IMR-90 (cell line): ENCODE data around the gene PPP1R14D. TPM values are rescaled to one million over a fixed set of nuclear protein-coding genes. Genes with fewer than 3 reads are reported as not detected.

Source experiments
- ATAC-seq: fragments of 200-7000 bp; cut with Tn5 transposase; 2 replicates; pipeline ENCODE4 v1.9.1; 2020; ENCODE audit warnings: low read depth, mild to moderate bottlenecking, moderate library complexity
- BruUV-seq: library from RNA; stranded (reverse); fragments of 400-500 nt; replicated peaks from 2 replicates; lab custom pipeline; 2021; lab: Mats Ljungman, UMichigan
- CTCF ChIA-PET: fragments of 300-600 bp; formaldehyde crosslinking; extraction: SDS; loops from one replicate; lab custom pipeline; 2021; ENCODE audit warnings: antibody characterized with exemption; lab: Yijun Ruan, JAX
- POLR2A ChIA-PET: fragments of 300-600 bp; sonication (Branson Sonifier 250); formaldehyde crosslinking; loops from one replicate; lab custom pipeline; 2022; ENCODE audit warnings: antibody characterized with exemption; ENCODE audit not compliant: unreplicated experiment; lab: Charles Lee
- DNase-seq: peaks from one replicate; pipeline ENCODE4 v3.0.0; 2013
- H2AFZ ChIP-seq: replicated peaks from 2 replicates; pipeline ENCODE3; 2013; ENCODE audit warnings: low read length, mild to moderate bottlenecking; ENCODE audit not compliant: poor library complexity
- H2AK5ac ChIP-seq: 2 replicates; pipeline ENCODE4 v1.6.1; 2013; ENCODE audit warnings: low read depth, low read length, inconsistent platforms
- H2AK9ac ChIP-seq: replicated peaks from 2 replicates; pipeline ENCODE3; 2013; ENCODE audit warnings: mild to moderate bottlenecking, low read depth, low read length, moderate library complexity; ENCODE audit not compliant: poor library complexity
- H2BK120ac ChIP-seq: 2 replicates; pipeline ENCODE4 v1.6.1; 2013; ENCODE audit warnings: low read depth, low read length, inconsistent platforms
- H2BK15ac ChIP-seq: 3 replicates; pipeline ENCODE4 v1.6.1; 2013; ENCODE audit warnings: low read depth, low read length, inconsistent platforms
- H2BK20ac ChIP-seq: 2 replicates; pipeline ENCODE4 v1.6.1; 2013; ENCODE audit warnings: low read depth, mild to moderate bottlenecking, inconsistent platforms, low read length, moderate library complexity
- H2BK5ac ChIP-seq: 2 replicates; pipeline ENCODE4 v1.6.1; 2013; ENCODE audit warnings: mild to moderate bottlenecking, low read depth, low read length, inconsistent platforms; ENCODE audit not compliant: poor library complexity, severe bottlenecking
- H3K14ac ChIP-seq: replicated peaks from 2 replicates; pipeline ENCODE4 v1.6.1; 2013; ENCODE audit warnings: low read depth, low read length, inconsistent platforms
- H3K18ac ChIP-seq: 2 replicates; pipeline ENCODE4 v1.6.1; 2013; ENCODE audit warnings: low read depth, low read length, control low read depth
- H3K23ac ChIP-seq: 2 replicates; pipeline ENCODE4 v1.6.1; 2013; ENCODE audit warnings: low read depth, low read length, inconsistent platforms
- H3K27ac ChIP-seq: 2 replicates; pipeline ENCODE4 v1.5.1; 2013; ENCODE audit warnings: mild to moderate bottlenecking, control low read depth, low read length; ENCODE audit not compliant: insufficient read depth
- H3K27me3 ChIP-seq: 2 replicates; pipeline ENCODE4 v1.6.1; 2013; ENCODE audit warnings: low read length; ENCODE audit not compliant: control insufficient read depth, insufficient read depth
- H3K36me3 ChIP-seq: 2 replicates; pipeline ENCODE4 v1.6.1; 2013; ENCODE audit warnings: low read length, mixed read lengths; ENCODE audit not compliant: control insufficient read depth, insufficient read depth
- H3K4ac ChIP-seq: 2 replicates; pipeline ENCODE4 v1.6.1; 2013; ENCODE audit warnings: low read depth, low read length, inconsistent platforms
- H3K4me1 ChIP-seq: 2 replicates; pipeline ENCODE4 v1.6.1; 2013; ENCODE audit warnings: low read length, mixed read lengths; ENCODE audit not compliant: control insufficient read depth, insufficient read depth
- H3K4me2 ChIP-seq: 2 replicates; pipeline ENCODE4 v1.6.1; 2013; ENCODE audit warnings: low read depth, mild to moderate bottlenecking, control low read depth, low read length, moderate library complexity
- H3K4me3 ChIP-seq: 2 replicates; pipeline ENCODE4 v1.5.1; 2013; ENCODE audit warnings: low read depth, mild to moderate bottlenecking, control low read depth, low read length, moderate library complexity; ENCODE audit not compliant: insufficient read depth
- H3K56ac ChIP-seq: 2 replicates; pipeline ENCODE4 v1.6.1; 2013; ENCODE audit warnings: low read length, inconsistent platforms; ENCODE audit not compliant: insufficient read depth; ENCODE audit errors: extremely low read depth
- H3K79me1 ChIP-seq, 2 experiments: 2 replicates each; pipeline ENCODE4 v1.6.1; 2013; ENCODE audit warnings: low read length in 2 of 2, inconsistent platforms in 1 of 2, low read depth in 1 of 2
- H3K9ac ChIP-seq: 2 replicates; pipeline ENCODE4 v1.6.1; 2013; ENCODE audit warnings: low read depth, low read length, control low read depth
- H3K9me1 ChIP-seq: 2 replicates; pipeline ENCODE4 v1.6.1; 2013; ENCODE audit warnings: low read length, inconsistent platforms; ENCODE audit not compliant: insufficient read depth
- H3K9me3 ChIP-seq: 2 replicates; pipeline ENCODE4 v1.6.1; 2013; ENCODE audit warnings: low read length; ENCODE audit not compliant: control insufficient read depth, insufficient read depth
- H4K20me1 ChIP-seq: 2 replicates; pipeline ENCODE4 v1.6.1; 2013; ENCODE audit warnings: low read length, inconsistent platforms; ENCODE audit not compliant: insufficient read depth
- H4K5ac ChIP-seq: 2 replicates; pipeline ENCODE4 v1.6.1; 2013; ENCODE audit warnings: mild to moderate bottlenecking, low read depth, low read length, control low read depth
- H4K8ac ChIP-seq, 2 experiments: 2 replicates each; pipeline ENCODE4 v1.6.1; 2013; ENCODE audit warnings: low read depth in 2 of 2, low read length in 2 of 2, control low read depth in 1 of 2, inconsistent platforms in 1 of 2
- H4K91ac ChIP-seq: 2 replicates; pipeline ENCODE4 v1.6.1; 2013; ENCODE audit warnings: low read depth, low read length, inconsistent platforms; ENCODE audit not compliant: insufficient read depth
- BHLHE40 ChIP-seq: fragments of 150-350 bp; IDR thresholded peaks from 2 replicates; pipeline ENCODE4 v1.6.1; 2016; ENCODE audit warnings: mild to moderate bottlenecking, low read depth, low read length
- CHD1 ChIP-seq: IDR thresholded peaks from 2 replicates; pipeline ENCODE4 v1.6.1; 2012; ENCODE audit warnings: low read depth, low read length, improper control_type of control experiment
- FOS ChIP-seq: fragments of 150-350 bp; IDR thresholded peaks from 2 replicates; pipeline ENCODE4 v1.6.1; 2016; ENCODE audit warnings: low read depth, low read length
- MAFK ChIP-seq: IDR thresholded peaks from 2 replicates; pipeline ENCODE4 v1.6.1; 2012; ENCODE audit warnings: low read depth, low read length, improper control_type of control experiment
- MAZ ChIP-seq: IDR thresholded peaks from 2 replicates; pipeline ENCODE4 v1.6.1; 2012; ENCODE audit warnings: low read depth, mild to moderate bottlenecking, low read length, improper control_type of control experiment, moderate library complexity, borderline replicate concordance
- NFE2L2 ChIP-seq: fragments of 150-350 bp; IDR thresholded peaks from 2 replicates; pipeline ENCODE4 v1.6.1; 2016; ENCODE audit warnings: low read depth, mild to moderate bottlenecking, low read length
- RAD21 ChIP-seq: IDR thresholded peaks from 2 replicates; pipeline ENCODE4 v1.6.1; 2012; ENCODE audit warnings: low read length, improper control_type of control experiment
- RCOR1 ChIP-seq: IDR thresholded peaks from 2 replicates; pipeline ENCODE4 v1.6.1; 2012; ENCODE audit warnings: mild to moderate bottlenecking, low read length, improper control_type of control experiment; ENCODE audit not compliant: insufficient replicate concordance
- RFX5 ChIP-seq: IDR thresholded peaks from 2 replicates; pipeline ENCODE4 v1.8.0; 2012; ENCODE audit warnings: low read depth, mild to moderate bottlenecking, low read length, moderate library complexity
- WGBS, 2 experiments: methylation state at CpG; one replicate each; pipeline versions ENCODE4 v1.1.5 to v1.1.7; 2013; ENCODE audit warnings: missing lambda C conversion rate in 2 of 2; ENCODE audit not compliant: insufficient read length in 1 of 2; ENCODE audit errors: extremely low coverage in 2 of 2; 5-methylcytosine and 5-hydroxymethylcytosine counted together
- dilution Hi-C: fragments of 300-500 bp; cut with HindIII; formaldehyde crosslinking; loops from one replicate; pipeline ENCODE4 v1.14.3; 2018; ENCODE audit warnings: low sequenced_read_pairs; ENCODE audit not compliant: unreplicated experiment
- in situ Hi-C: fragments of 300-500 bp; cut with MboI; formaldehyde crosslinking; loops from 3 replicates; pipeline ENCODE4 v1.14.3; 2019; ENCODE audit warnings: low sequenced_read_pairs, inconsistent platforms, mixed read lengths
- intact Hi-C: fragments of 100-400 bp; cut with micrococcal nuclease; formaldehyde crosslinking; loops from 2 replicates; pipeline ENCODE4 v1.10.0; 2022
- polyA plus RNA-seq, 3 experiments: library from polyadenylated mRNA; depleted of rRNA; stranded (reverse); fragments of >200 nt; gene quantifications; 2 replicates each; pipeline ENCODE4 v1.2.3, GENCODE V29; 2012; ENCODE audit warnings: low replicate concordance in 1 of 3
- total RNA-seq: library from RNA; depleted of rRNA; stranded (reverse); fragments of >200 nt; gene quantifications from 2 replicates; pipeline ENCODE4 v1.2.3, GENCODE V29; 2012
- TF ChIP-seq, protein P1 (sequence below): conservative IDR thresholded peaks from 2 replicates; pipeline ENCODE4 v1.5.1; 2012; ENCODE audit warnings: mild to moderate bottlenecking, low read depth, low read length, improper control_type of control experiment

PPP1R14D gene
- total and polyA plus RNA-seq, 2 of the 4 experiments (the other 2 are of a cell fraction) = not detected

DNA sequence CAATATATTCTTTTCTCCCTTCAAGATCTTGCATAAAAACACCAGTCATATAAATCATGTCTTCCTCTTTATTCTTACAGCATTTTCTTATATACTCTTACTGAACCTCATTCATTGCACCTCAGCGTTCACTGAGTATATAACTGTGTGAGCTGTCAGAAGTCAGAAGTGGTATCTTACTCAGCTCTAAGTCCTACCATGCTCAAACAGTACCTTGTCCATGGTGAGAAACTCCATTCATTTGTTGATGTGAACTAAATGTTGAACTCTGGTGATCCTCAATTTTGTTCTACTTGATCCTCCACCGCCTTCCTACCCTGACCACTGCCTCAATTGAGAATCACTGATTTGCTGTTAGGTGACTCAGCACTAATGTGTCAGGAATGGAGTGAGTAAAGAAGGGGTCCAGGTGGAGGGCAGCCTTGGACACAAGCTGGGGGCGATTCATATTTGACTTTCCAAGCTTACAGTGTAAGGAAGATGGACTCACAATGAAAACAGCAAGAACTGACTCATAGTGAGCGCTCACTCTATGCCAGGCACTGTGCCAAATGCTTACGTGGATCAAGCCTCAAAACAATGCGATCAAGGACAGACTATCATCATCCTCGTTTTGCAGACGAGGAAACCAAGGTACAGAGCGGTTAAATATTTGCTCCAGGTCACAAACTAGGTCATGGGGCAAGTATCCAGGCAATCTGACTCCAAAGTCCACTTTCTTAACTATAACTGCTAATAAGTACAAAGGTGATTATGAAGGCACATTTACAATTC, 35.1 kb downstream of the PPP1R14D start:
- Histone ChIP-seq H3K4ac (peak overlapping the region; percentile 42), H2AK9ac (peak overlapping the region; percentile 76), H3K14ac (peak overlapping the region; percentile 16; the same call in 1 of the 2 replicates), H4K5ac (peak overlapping the region; percentile 4; the same call in 1 of the 2 replicates), H3K18ac (peak overlapping the region; percentile 52; the same call in 1 of the 2 replicates), H3K27ac (peak overlapping the region; percentile 26; the same call in 1 of the 2 replicates), H3K4me3 (no peak overlapping the region), H4K20me1 (peaks cover 15% of the 10 kb centered on the region; the same call in 1 of the 2 replicates), H2BK15ac (peak overlapping the region; percentile 12; the same call in 1 of the 3 replicates), H3K9me1 (peaks cover 11% of the 10 kb centered on the region; the same call in 1 of the 2 replicates), H3K56ac (no peak overlapping the region), H2AK5ac (peak overlapping the region; percentile 41; the same call in 1 of the 2 replicates), H2BK120ac (0 out of 2 replicates have a peak overlapping the region, but pooled peaks have one; percentile 0), H3K36me3 (peaks cover 2% of the 10 kb centered on the region; the same call in 1 of the 2 replicates), H4K8ac (peak overlapping the region in 1 of 2 experiments; percentile 38; a peak in 1 of 4 replicates), H3K4me1 (peaks cover 5% of the 10 kb centered on the region), H4K91ac (no peak overlapping the region), H2AFZ (peak overlapping the region; percentile 70), H3K9ac (no peak overlapping the region), H3K27me3 (no peaks in the 10 kb centered on the region), H3K9me3 (no peaks in the 10 kb centered on the region), H2BK5ac (peak overlapping the region; percentile 85), H2BK20ac (peak overlapping the region; percentile 28; the same call in 1 of the 2 replicates), H3K23ac (no peak overlapping the region; the same call in 1 of the 2 replicates), H3K4me2 (peak overlapping the region; percentile 62; the same call in 1 of the 2 replicates), H3K79me1 (peaks cover 28 to 59% of the 10 kb centered on the region in 2 experiments)
- dilution Hi-C loops = no loop called here
- ATAC-seq = peak; percentile 91
- TF ChIP-seq, protein P1, sequence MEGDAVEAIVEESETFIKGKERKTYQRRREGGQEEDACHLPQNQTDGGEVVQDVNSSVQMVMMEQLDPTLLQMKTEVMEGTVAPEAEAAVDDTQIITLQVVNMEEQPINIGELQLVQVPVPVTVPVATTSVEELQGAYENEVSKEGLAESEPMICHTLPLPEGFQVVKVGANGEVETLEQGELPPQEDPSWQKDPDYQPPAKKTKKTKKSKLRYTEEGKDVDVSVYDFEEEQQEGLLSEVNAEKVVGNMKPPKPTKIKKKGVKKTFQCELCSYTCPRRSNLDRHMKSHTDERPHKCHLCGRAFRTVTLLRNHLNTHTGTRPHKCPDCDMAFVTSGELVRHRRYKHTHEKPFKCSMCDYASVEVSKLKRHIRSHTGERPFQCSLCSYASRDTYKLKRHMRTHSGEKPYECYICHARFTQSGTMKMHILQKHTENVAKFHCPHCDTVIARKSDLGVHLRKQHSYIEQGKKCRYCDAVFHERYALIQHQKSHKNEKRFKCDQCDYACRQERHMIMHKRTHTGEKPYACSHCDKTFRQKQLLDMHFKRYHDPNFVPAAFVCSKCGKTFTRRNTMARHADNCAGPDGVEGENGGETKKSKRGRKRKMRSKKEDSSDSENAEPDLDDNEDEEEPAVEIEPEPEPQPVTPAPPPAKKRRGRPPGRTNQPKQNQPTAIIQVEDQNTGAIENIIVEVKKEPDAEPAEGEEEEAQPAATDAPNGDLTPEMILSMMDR = no peak
- peak; percentile 74 for TF ChIP-seq RCOR1
- no peak for TF ChIP-seq RAD21
- peak; percentile 80 for TF ChIP-seq MAFK
- 0 out of 2 replicates have a peak, but pooled peaks have one; percentile 8 for TF ChIP-seq MAZ
- TF ChIP-seq RFX5 = no peak
- TF ChIP-seq CHD1 = no peak
- TF ChIP-seq FOS = peak; percentile 90
- TF ChIP-seq BHLHE40 = peak; percentile 15; the same call in 1 of the 2 replicates
- TF ChIP-seq NFE2L2 = peak; percentile 97
- in situ Hi-C loops = no loop called here
- ChIA-PET CTCF (interaction anchor here (1.0 kb wide), 2 partner anchors 8 to 11 kb away, joined by 5 to 6 read pairs; no protein-coding TSS in a partner anchor), POLR2A (no interaction called here)
- no TSS peak for BruUV-seq
- DNase-seq = peak; percentile 98
- WGBS, 2 experiments = no CpG with 5 or more reads among the region's 9 CpGs
- intact Hi-C loops = no loop called here
